ENCODE results near the gene MAP7D3. TPM values are rescaled to one million over a fixed set of nuclear protein-coding genes. Genes with fewer than 3 reads are reported as not detected.
"Not testable (repeated sequence)": the region's sequence is repeated elsewhere in the genome, so short reads cannot be mapped to it uniquely, and the experiment has no call there.

The MAP7D3 gene, protein sequence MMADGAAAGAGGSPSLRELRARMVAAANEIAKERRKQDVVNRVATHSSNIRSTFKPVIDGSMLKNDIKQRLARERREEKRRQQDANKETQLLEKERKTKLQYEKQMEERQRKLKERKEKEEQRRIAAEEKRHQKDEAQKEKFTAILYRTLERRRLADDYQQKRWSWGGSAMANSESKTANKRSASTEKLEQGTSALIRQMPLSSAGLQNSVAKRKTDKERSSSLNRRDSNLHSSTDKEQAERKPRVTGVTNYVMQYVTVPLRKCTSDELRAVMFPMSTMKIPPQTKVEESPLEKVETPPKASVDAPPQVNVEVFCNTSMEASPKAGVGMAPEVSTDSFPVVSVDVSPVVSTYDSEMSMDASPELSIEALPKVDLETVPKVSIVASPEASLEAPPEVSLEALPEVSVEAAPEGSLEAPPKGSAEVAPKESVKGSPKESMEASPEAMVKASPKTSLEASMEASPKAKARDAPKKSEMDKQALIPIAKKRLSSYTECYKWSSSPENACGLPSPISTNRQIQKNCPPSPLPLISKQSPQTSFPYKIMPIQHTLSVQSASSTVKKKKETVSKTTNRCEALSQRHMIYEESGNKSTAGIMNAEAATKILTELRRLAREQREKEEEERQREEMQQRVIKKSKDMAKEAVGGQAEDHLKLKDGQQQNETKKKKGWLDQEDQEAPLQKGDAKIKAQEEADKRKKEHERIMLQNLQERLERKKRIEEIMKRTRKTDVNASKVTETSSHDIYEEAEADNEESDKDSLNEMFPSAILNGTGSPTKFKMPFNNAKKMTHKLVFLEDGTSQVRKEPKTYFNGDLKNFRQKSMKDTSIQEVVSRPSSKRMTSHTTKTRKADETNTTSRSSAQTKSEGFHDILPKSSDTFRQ
- 15.0 TPM for total RNA-seq (2021; ENCODE audit: unreplicated experiment)
- 10.4 and 11.1 TPM in 2 replicates for polyA plus RNA-seq (2012)
- percentile 64 among the genes with signal in this experiment for Bru-seq, nascent RNA
- BruChase-seq, experiment 1, labeled RNA remaining after a 6-hour chase: percentile 73 among the genes with signal in this experiment
- BruChase-seq, experiment 2, labeled RNA remaining after a 2-hour chase: percentile 64 among the genes with signal in this experiment
- long read RNA-seq, full-length matches to known transcripts: 16 of 50 reads
- long read RNA-seq, partial matches to known transcripts: 28 of 50 reads
- long read RNA-seq, other reads (novel, unspliced or antisense): 6 of 50 reads

DNA sequence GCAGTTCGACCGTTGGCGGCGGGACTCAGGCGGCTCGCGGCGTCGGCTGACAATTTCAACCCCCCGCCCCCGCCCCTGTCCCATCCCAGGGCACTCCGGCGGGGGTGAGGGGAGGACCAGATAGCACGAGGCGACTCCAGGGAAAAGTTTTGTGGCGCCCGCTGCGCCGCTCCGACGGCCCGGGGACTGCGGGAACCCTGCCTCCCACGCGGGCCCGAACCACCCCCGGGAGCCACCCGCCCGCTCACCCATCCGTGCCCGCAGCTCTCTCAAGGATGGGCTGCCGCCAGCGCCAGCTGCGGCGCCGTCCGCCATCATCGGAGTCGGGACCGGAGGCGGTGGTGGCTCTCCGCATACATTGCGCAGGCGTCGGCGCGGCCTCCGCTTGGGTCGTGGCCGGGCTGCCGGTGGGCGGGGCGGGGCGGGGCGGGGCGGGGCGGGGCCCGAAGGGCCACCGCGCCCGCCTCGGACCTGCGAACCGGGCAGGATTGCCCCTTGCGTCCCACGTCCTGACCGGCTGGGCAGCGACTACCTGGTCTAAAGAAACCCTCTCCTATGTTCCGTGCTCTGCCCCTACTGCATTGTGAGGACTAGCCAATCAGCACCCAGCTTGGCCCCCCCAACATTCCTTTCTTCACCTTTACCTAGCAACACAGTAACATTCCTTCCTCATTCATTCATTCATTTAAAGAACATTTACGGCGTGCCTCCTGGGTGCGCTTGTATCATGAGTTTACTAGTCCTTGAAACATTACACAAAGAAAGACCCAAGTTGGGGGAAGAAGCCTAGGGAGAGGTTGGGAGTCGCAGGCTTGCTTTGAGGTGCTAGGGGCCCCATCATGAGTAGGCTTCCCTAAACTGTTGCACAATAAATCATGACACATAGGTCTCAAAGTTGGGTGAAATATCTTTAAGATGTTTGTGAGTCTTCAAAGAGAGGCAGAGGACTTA is at the start of gene MAP7D3:
MAP7D3 (minus strand) TSS at position 360 of the 951 bp plus-strand sequence; CDS start at position 318, 42 bp downstream.
- no peaks in the 10 kb centered on the region for H3K9me2 ChIP-seq (ENCODE audit: insufficient read depth)
- peaks cover 33% of the 10 kb centered on the region for H3K79me2 ChIP-seq (ENCODE audit: insufficient read depth, low read length)
- RAD21 ChIA-PET (ENCODE audit: low non-redundant PET in 1 of 2, low total read pairs in 2 of 2, uncharacterized antibody in 2 of 2, unreplicated experiment in 2 of 2): no interaction called here
- POLR2A ChIA-PET: no interaction called here
- peak within 1 kb of the TSS; percentile 75 for H3K4me2 ChIP-seq (ENCODE audit: low read length)
- peak within 1 kb of the TSS; percentile 78 for H2AFZ ChIP-seq (ENCODE audit: low read depth, low read length, poor library complexity, severe bottlenecking)
- peak; percentile 85 for ATAC-seq
- intact Hi-C loops (cut with micrococcal nuclease): loop anchor here (10.0 kb wide), 1 partner anchor 243 kb away; the partner anchor contains the start of gene HTATSF1
- TF ChIP-seq SIN3A (IDR thresholded peaks at IDR 0.05; ENCODE audit: low read depth): peak; percentile 45; the same call in 1 of the 2 replicates
- peak; percentile 28; the same call in 1 of the 2 replicates for TF ChIP-seq CEBPB (IDR thresholded peaks at IDR 0.05; ENCODE audit: low read depth)
- no peak for TF ChIP-seq JUND (IDR thresholded peaks at IDR 0.05)
- TF ChIP-seq POLR2AphosphoS5 (IDR thresholded peaks at IDR 0.05; ENCODE audit: low read depth, low read length): peak; percentile 82
- no peak for TF ChIP-seq ZFX (IDR thresholded peaks at IDR 0.05)
- TF ChIP-seq EZH2 (IDR thresholded peaks at IDR 0.05): no peak
- peak; percentile 76 for TF ChIP-seq YY1 (IDR thresholded peaks at IDR 0.05; ENCODE audit: extremely low read depth, insufficient replicate concordance, low read depth, low read length)
- TF ChIP-seq, protein P1, sequence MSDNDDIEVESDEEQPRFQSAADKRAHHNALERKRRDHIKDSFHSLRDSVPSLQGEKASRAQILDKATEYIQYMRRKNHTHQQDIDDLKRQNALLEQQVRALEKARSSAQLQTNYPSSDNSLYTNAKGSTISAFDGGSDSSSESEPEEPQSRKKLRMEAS (IDR thresholded peaks at IDR 0.05): peak; percentile 50; the same call in 1 of the 2 replicates
- 0 out of 2 replicates have a peak, but pooled peaks have one; percentile 31 for TF ChIP-seq EGR1 (IDR thresholded peaks at IDR 0.05; ENCODE audit: low read depth)
- TF ChIP-seq SP1 (IDR thresholded peaks at IDR 0.05; ENCODE audit: low read depth): no peak
- no peak for TF ChIP-seq ZNF274 (IDR thresholded peaks at IDR 0.05; ENCODE audit: low read depth, low read length)
- TF ChIP-seq POLR2A (IDR thresholded peaks at IDR 0.05; ENCODE audit: borderline replicate concordance, extremely low read depth, insufficient read depth, insufficient read length): peak; percentile 37
- H3K9me3 ChIP-seq (ENCODE audit: control insufficient read depth in 1 of 2, insufficient read depth in 1 of 2, low read depth in 1 of 2, low read length in 2 of 2): no peaks in the 10 kb centered on the region
- H4K20me1 ChIP-seq (ENCODE audit: insufficient read depth): no peaks in the 10 kb centered on the region
- no TSS peak for BruUV-seq (replicated peaks)
- H3K27ac ChIP-seq (ENCODE audit: low read depth, low read length): peak within 1 kb of the TSS; percentile 60
- H3K27me3 ChIP-seq (ENCODE audit: insufficient read depth, low read length): no peaks in the 10 kb centered on the region
- peaks cover 3 to 15% of the 10 kb centered on the region in 2 experiments for H3K4me1 ChIP-seq (ENCODE audit: control insufficient read depth in 1 of 2, insufficient read depth in 2 of 2, low read length in 2 of 2)
- H3K4me3 ChIP-seq (replicated peaks in 1 of 2; ENCODE audit: low read depth in 1 of 2, low read length in 2 of 2): peak within 1 kb of the TSS; percentile 58 to 65
- H3K9ac ChIP-seq (ENCODE audit: low read length): peak within 1 kb of the TSS; percentile 75
- DNase-seq (ENCODE audit: low read depth, low spot score): peak; percentile 16
- no peaks in the 10 kb centered on the region for H3K36me3 ChIP-seq (ENCODE audit: control insufficient read depth in 1 of 2, insufficient read depth in 2 of 2, low read length in 2 of 2)
- CTCF ChIA-PET: no interaction called here

DNA sequence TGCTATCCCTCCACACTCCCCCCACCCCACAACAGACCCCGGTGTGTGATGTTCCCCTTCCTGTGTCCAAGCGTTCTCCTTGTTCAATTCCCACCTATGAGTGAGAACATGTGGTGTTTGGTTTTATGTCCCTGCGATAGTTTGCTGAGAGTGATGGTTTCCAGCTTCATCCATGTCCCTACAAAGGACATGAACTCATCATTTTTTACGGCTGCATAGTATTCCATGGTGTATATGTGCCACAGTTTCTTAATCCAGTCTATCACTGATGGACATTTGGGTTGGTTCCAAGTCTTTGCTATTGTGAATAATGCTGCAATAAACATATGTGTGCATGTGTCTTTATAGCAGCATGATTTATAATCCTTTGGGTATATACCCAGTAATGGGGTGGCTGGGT is 49.5 kb upstream of the MAP7D3 start, which contains the start of gene ADGRG4:
ADGRG4 (plus strand) TSS at position 243 of the 400 bp plus-strand sequence. CDS start 7,815 bp downstream, outside the sequence.
- CTCF ChIA-PET; H3K4me2 ChIP-seq (ENCODE audit: low read length); H3K9me2 ChIP-seq (ENCODE audit: insufficient read depth); H3K79me2 ChIP-seq (ENCODE audit: insufficient read depth, low read length); H3K9ac ChIP-seq (ENCODE audit: low read length); RAD21 ChIA-PET (ENCODE audit: low non-redundant PET in 1 of 2, low total read pairs in 2 of 2, uncharacterized antibody in 2 of 2, unreplicated experiment in 2 of 2); ATAC-seq; DNase-seq (ENCODE audit: low read depth, low spot score); H4K20me1 ChIP-seq (ENCODE audit: insufficient read depth); H3K36me3 ChIP-seq (ENCODE audit: control insufficient read depth in 1 of 2, insufficient read depth in 2 of 2, low read length in 2 of 2); intact Hi-C loops (cut with micrococcal nuclease); H3K27ac ChIP-seq (ENCODE audit: low read depth, low read length); H3K9me3 ChIP-seq (ENCODE audit: control insufficient read depth in 1 of 2, insufficient read depth in 1 of 2, low read depth in 1 of 2, low read length in 2 of 2); H2AFZ ChIP-seq (ENCODE audit: low read depth, low read length, poor library complexity, severe bottlenecking); BruUV-seq (replicated peaks); H3K4me1 ChIP-seq (ENCODE audit: control insufficient read depth in 1 of 2, insufficient read depth in 2 of 2, low read length in 2 of 2); POLR2A ChIA-PET; H3K4me3 ChIP-seq (replicated peaks in 1 of 2; ENCODE audit: low read depth in 1 of 2, low read length in 2 of 2); H3K27me3 ChIP-seq (ENCODE audit: insufficient read depth, low read length): not testable (repeated sequence)

All from HCT116 (cell line).